Vagina (tissue), 2 donors: ENCODE results near the gene SPINK14. TPM values are rescaled to one million over a fixed set of nuclear protein-coding genes. Genes with fewer than 3 reads are reported as not detected.

Source experiments
- DNase-seq, 2 donors: peaks; one replicate each; pipeline ENCODE4 v3.0.0-alpha.2; 2017; ENCODE audit errors: extremely low spot score in 2 of 2
- H3K27ac ChIP-seq: fragments of 200-600 bp; sonication (generic); one replicate; pipeline ENCODE4 v1.5.1; 2019
- H3K27me3 ChIP-seq: fragments of 200-600 bp; sonication (generic); one replicate; pipeline ENCODE4 v1.5.1; 2019
- H3K36me3 ChIP-seq, 2 donors: fragments of 200-600 bp; sonication (generic); one replicate each; pipeline ENCODE4 v1.5.1; 2017 to 2019
- H3K4me1 ChIP-seq: fragments of 200-600 bp; sonication (generic); one replicate; pipeline ENCODE4 v1.5.1; 2019
- H3K4me3 ChIP-seq, 2 donors: fragments of 200-600 bp; sonication (generic); 1 replicate in 1 of 2; 2 replicates in 1 of 2; pipeline ENCODE4 v1.5.1; 2016 to 2019
- H3K9me3 ChIP-seq: fragments of 200-600 bp; sonication (generic); one replicate; pipeline ENCODE4 v1.5.1; 2019
- POLR2A ChIP-seq, 2 donors: fragments of 450-650 bp; IDR thresholded peaks; one replicate each; pipeline ENCODE4 v1.6.1; 2017; ENCODE audit warnings: antibody characterized with exemption in 2 of 2, mild to moderate bottlenecking in 2 of 2, moderate library complexity in 2 of 2
- POLR2AphosphoS5 ChIP-seq, 2 donors: sonication (generic); formaldehyde crosslinking; IDR thresholded peaks; one replicate each; pipeline ENCODE4 v1.9.0; 2017; ENCODE audit warnings: antibody characterized with exemption in 2 of 2, mild to moderate bottlenecking in 2 of 2, low read depth in 1 of 2; ENCODE audit not compliant: insufficient read depth in 1 of 2
- intact Hi-C: fragments of 100-400 bp; cut with DNase I; formaldehyde crosslinking; loops from one replicate; pipeline ENCODE4 v1.15.1; 2023
- total RNA-seq: library from RNA; depleted of rRNA; stranded (reverse); fragments of >200 nt; gene quantifications from one replicate; pipeline ENCODE4 v1.2.3, GENCODE V29; 2016
- TF ChIP-seq, protein P1 (sequence below), 3 experiments: fragments of 450-650 bp in 2 of 3; fragments of 200-600 bp in 1 of 3; sonication (generic) in 1 of 3; IDR thresholded peaks; one replicate each; pipeline ENCODE4 v1.5.1; 2017 to 2019; ENCODE audit warnings: antibody characterized with exemption in 3 of 3, mild to moderate bottlenecking in 2 of 3, moderate library complexity in 2 of 3

SPINK14 gene
- total RNA-seq, 1 donor from 2014 or later: not detected

GRCh38 chr5:148205044-148205806 lies 36.9 kb downstream of the SPINK14 start:
- no peak for DNase-seq
- Histone ChIP-seq H3K9me3 (no peaks in the 10 kb centered on the region), H3K4me3 (no peak overlapping the region), H3K4me1 (peaks cover 17% of the 10 kb centered on the region), H3K36me3 (no peaks in the 10 kb centered on the region), H3K27me3 (no peaks in the 10 kb centered on the region), H3K27ac (no peak overlapping the region)
- intact Hi-C loops: no loop called here
- no peak for TF ChIP-seq POLR2A (IDR thresholded peaks at IDR 0.05)
- no peak for TF ChIP-seq POLR2AphosphoS5 (IDR thresholded peaks at IDR 0.05; ENCODE audit: insufficient read depth in 1 of 2, low read depth in 1 of 2)
- TF ChIP-seq, protein P1, sequence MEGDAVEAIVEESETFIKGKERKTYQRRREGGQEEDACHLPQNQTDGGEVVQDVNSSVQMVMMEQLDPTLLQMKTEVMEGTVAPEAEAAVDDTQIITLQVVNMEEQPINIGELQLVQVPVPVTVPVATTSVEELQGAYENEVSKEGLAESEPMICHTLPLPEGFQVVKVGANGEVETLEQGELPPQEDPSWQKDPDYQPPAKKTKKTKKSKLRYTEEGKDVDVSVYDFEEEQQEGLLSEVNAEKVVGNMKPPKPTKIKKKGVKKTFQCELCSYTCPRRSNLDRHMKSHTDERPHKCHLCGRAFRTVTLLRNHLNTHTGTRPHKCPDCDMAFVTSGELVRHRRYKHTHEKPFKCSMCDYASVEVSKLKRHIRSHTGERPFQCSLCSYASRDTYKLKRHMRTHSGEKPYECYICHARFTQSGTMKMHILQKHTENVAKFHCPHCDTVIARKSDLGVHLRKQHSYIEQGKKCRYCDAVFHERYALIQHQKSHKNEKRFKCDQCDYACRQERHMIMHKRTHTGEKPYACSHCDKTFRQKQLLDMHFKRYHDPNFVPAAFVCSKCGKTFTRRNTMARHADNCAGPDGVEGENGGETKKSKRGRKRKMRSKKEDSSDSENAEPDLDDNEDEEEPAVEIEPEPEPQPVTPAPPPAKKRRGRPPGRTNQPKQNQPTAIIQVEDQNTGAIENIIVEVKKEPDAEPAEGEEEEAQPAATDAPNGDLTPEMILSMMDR (IDR thresholded peaks at IDR 0.05): no peak

GRCh38 chr5:148205865-148206264 lies 37.5 kb downstream of the SPINK14 start:
- DNase-seq: no peak
- no peak for TF ChIP-seq POLR2A (IDR thresholded peaks at IDR 0.05)
- no peak for TF ChIP-seq POLR2AphosphoS5 (IDR thresholded peaks at IDR 0.05; ENCODE audit: insufficient read depth in 1 of 2, low read depth in 1 of 2)
- TF ChIP-seq, protein P1 (IDR thresholded peaks at IDR 0.05): no peak
- Histone ChIP-seq H3K36me3 (no peaks in the 10 kb centered on the region), H3K27me3 (no peaks in the 10 kb centered on the region), H3K4me1 (peaks cover 17% of the 10 kb centered on the region), H3K4me3 (no peak overlapping the region), H3K9me3 (no peaks in the 10 kb centered on the region), H3K27ac (no peak overlapping the region)
- intact Hi-C loops: no loop called here

- intact Hi-C loops: no loop called here
- H3K36me3 ChIP-seq: no peaks in the 10 kb centered on the region
- H3K4me1 ChIP-seq: peaks cover 17% of the 10 kb centered on the region
- DNase-seq: no peak
- no peak overlapping the region for H3K27ac ChIP-seq
- H3K4me3 ChIP-seq: no peak overlapping the region
- TF ChIP-seq POLR2A (IDR thresholded peaks at IDR 0.05) (no peak), POLR2AphosphoS5 (IDR thresholded peaks at IDR 0.05; ENCODE audit: insufficient read depth in 1 of 2, low read depth in 1 of 2) (no peak)
- TF ChIP-seq, protein P1 (IDR thresholded peaks at IDR 0.05): no peak
- H3K27me3 ChIP-seq: no peaks in the 10 kb centered on the region
- H3K9me3 ChIP-seq: no peaks in the 10 kb centered on the region
Observed at GRCh38 chr5:148206620-148207019, 38.3 kb downstream of the SPINK14 start.

DNA sequence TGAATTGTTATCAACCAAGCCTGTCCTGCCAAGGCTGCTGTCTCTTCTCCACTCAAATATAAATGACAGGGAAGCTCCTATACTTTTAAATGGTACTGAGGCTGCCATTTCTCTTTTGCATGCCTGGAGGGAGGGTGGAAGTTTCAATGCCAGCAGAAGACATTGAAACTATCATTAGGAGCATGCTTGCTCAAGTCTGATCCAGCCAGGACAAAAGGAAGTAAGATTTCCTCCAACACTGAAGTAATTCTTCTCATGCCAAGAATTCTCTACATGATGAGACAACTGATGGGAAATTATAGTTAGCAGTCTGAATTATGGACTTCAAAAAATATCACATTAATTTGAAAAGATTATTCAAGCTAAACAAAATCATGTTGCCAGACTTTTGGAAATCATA lies 39.9 kb downstream of the SPINK14 start:
- Histone ChIP-seq H3K36me3 (no peaks in the 10 kb centered on the region), H3K27ac (no peak overlapping the region), H3K4me1 (peaks cover 17% of the 10 kb centered on the region), H3K27me3 (no peaks in the 10 kb centered on the region), H3K9me3 (no peaks in the 10 kb centered on the region), H3K4me3 (no peak overlapping the region)
- TF ChIP-seq POLR2AphosphoS5 (IDR thresholded peaks at IDR 0.05; ENCODE audit: insufficient read depth in 1 of 2, low read depth in 1 of 2) (peak in 1 of 2 donors; percentile 31), POLR2A (IDR thresholded peaks at IDR 0.05) (no peak)
- intact Hi-C loops: no loop called here
- DNase-seq: no peak

DNA sequence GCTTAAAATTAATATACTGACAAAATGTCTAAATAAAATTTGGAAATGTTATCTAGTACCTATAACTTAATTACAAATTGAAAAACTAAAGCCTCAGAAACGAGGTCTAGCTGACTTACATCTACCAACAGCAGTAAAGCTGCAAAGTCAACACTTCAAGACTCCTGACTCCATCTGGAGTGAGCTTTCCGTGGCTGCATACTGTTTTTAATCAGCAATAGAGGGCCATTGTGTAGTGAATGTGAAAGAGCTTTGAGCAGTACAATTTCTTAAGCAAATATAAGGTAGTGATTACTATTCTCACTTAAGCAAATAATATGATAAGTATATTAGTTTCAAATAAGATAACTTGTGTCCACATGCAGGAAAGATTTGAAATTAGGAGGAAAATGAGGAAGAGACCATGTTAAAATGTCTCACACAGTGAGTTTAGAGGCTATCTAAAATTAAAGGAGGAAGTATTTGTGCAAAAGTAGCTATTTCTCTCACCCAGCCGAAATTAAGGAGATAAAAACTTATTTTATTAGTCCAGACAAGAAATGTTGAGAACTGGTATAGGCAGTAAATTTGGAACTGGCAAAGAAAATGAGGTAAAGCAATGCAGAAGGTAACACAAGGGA lies 40.9 kb downstream of the SPINK14 start:
- Histone ChIP-seq H3K4me3 (no peak overlapping the region), H3K27ac (no peak overlapping the region), H3K4me1 (peaks cover 17% of the 10 kb centered on the region), H3K27me3 (no peaks in the 10 kb centered on the region), H3K36me3 (no peaks in the 10 kb centered on the region), H3K9me3 (no peaks in the 10 kb centered on the region)
- intact Hi-C loops: no loop called here
- no peak for DNase-seq
- TF ChIP-seq, protein P1 (IDR thresholded peaks at IDR 0.05): no peak
- TF ChIP-seq POLR2AphosphoS5 (IDR thresholded peaks at IDR 0.05; ENCODE audit: insufficient read depth in 1 of 2, low read depth in 1 of 2) (no peak), POLR2A (IDR thresholded peaks at IDR 0.05) (no peak)
